Activated naive CD4-positive, alpha-beta T cell treated with anti-CD3 and anti-CD28 coated beads for 36 hours (primary cell): ENCODE results near the gene SLITRK1. TPM values are rescaled to one million over a fixed set of nuclear protein-coding genes. Genes with fewer than 3 reads are reported as not detected.

ENCODE experiments used
- CTCF ChIA-PET: fragments of 350-600 bp; sonication (Branson Sonifier 250); formaldehyde crosslinking; loops from one replicate; lab custom pipeline; 2021; ENCODE audit warnings: antibody characterized with exemption; lab: Charles Lee
- DNase-seq: peaks from one replicate; pipeline ENCODE4 v3.0.0-alpha.2; 2020
- H3K27ac Mint-ChIP-seq: one replicate; pipeline ENCODE4 v1.8.0; 2021; ENCODE audit warnings: mild to moderate bottlenecking, mixed read lengths
- H3K27me3 Mint-ChIP-seq: one replicate; pipeline ENCODE4 v1.8.0; 2021; ENCODE audit warnings: low read depth, mixed read lengths
- H3K36me3 Mint-ChIP-seq: one replicate; pipeline ENCODE4 v1.8.0; 2021; ENCODE audit warnings: low read depth, mixed read lengths
- H3K4me1 Mint-ChIP-seq: one replicate; pipeline ENCODE4 v1.8.0; 2021; ENCODE audit warnings: low read depth, mixed read lengths
- H3K4me3 Mint-ChIP-seq: one replicate; pipeline ENCODE4 v1.8.0; 2021; ENCODE audit warnings: mild to moderate bottlenecking, moderate library complexity, mixed read lengths
- H3K9me3 Mint-ChIP-seq: one replicate; pipeline ENCODE4 v1.8.0; 2021; ENCODE audit warnings: mixed read lengths
- intact Hi-C: fragments of 100-400 bp; cut with micrococcal nuclease; formaldehyde crosslinking; loops from one replicate; pipeline ENCODE4 v1.15.1; 2023
- total RNA-seq, 2 experiments: library from RNA; stranded (reverse); gene quantifications; one replicate each; pipeline ENCODE4 v1.2.3, GENCODE V29; 2021

SLITRK1 gene
- total RNA-seq, 2 experiments from 2014 or later = not detected

DNA sequence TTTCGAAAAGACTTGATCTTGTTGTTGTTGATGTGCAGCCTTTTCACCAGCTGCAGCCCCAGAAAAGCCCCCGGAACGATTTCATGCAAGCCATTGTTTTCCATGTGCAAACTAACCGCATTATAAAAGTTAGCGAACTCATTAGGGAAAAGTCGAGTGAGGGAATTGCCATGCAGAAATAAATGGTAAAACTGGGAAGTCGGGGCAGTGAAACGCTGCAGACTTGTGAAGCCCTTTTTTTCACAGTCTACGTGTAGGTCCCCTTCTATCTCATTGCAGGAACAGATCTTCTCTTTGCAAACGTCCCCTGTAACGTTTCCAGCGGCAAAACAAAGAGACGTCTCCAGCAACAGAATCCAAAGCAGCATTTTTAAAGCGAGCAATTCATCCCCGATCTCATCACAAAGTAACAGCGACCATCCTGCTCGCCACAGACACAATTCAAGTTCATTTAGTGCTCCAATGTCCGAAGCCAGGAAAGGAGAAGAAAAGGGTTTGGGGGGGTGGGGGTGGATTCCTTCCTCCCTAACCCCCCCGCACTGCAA, 1.1 kb downstream of the SLITRK1 start:
- DNase-seq = no peak
- Mint-ChIP-seq H3K27me3 (peaks cover 66% of the 10 kb centered on the region), H3K27ac (no peak overlapping the region), H3K9me3 (no peaks in the 10 kb centered on the region), H3K4me3 (no peak overlapping the region), H3K4me1 (peaks cover 12% of the 10 kb centered on the region), H3K36me3 (no peaks in the 10 kb centered on the region)
- CTCF ChIA-PET = no interaction called here
- intact Hi-C loops = no loop called here

DNA sequence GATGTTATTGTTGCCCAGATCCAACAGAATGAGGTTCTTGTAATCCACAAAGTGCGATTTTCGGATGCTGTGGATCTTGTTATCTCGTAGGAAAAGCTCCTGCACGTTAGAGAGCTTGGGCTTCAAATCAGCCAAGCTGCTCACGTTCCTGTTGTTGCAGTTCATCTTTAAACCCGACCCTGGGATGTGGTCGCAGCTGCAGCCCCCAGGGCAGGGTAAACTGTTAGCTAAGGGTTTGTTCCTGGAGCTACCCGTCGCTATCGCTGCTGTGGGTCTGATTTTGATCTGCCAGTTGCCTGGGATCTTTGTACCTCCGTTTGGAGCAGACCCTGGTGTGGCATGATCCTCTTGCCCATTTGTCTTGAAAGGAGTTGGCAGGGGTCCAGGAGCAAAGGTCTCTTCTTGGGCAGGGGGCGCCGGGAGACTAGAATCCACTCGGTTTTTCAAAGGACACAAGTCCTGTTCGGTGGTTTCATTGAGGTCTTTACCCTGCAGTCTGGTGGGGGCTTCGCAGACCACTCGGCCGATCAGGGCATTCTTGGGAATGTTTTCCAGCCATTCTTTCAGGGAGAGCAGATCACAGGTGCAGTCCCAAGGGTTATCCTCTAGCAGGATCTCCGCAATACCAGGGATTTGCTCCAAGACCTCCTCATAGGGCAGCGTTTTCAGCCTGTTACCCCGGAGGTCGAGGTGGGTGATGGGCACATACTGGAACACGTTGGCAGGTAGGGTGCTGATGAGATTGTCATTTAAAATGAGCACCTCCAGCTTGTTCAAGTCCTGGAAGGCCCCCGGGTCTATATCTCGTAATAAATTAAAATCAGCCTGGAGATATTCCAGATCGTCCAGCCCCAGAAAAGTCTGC, 1.8 kb downstream of the SLITRK1 start:
- DNase-seq = no peak
- Mint-ChIP-seq H3K4me1 (peaks cover 12% of the 10 kb centered on the region), H3K9me3 (no peaks in the 10 kb centered on the region), H3K4me3 (no peak overlapping the region), H3K27ac (no peak overlapping the region), H3K36me3 (no peaks in the 10 kb centered on the region), H3K27me3 (peaks cover 66% of the 10 kb centered on the region)
- intact Hi-C loops = no loop called here
- CTCF ChIA-PET = no interaction called here

DNA sequence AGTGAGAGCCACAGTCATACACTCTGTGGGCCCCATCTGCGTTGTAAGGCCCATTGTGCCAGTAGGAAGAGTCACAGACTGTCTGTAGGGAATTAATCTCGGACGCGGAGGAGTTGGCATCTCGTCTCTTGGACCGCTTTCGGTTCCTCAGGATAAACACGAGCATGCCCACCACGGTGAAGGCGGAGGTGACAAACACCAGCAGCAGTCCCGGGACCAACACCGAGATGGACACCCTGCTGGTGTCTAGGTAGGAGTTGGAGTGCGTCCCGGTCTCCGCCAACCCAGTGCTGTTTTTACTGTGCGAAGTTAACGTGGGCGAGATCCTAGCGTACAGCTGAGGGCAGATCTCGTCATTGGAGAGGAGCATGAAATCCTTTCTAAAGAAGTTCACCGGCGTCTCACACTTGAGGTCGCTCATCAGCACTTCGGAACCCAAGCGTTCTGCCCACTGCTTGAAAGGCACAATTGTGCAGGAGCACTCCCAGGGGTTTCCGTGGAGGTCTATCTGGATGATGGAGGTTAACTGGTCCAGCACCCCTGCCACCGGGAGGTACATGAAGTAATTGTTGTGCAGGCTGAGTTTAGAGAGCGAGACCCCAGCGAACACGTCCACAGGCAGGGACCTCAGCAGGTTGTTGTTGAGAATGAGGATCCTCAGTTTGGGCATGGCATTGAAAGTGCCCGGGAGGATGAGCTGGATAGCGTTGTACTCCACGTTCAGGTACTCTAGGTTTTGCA, 2.7 kb downstream of the SLITRK1 start:
- Mint-ChIP-seq H3K36me3 (no peaks in the 10 kb centered on the region), H3K4me3 (no peak overlapping the region), H3K27me3 (peaks cover 63% of the 10 kb centered on the region), H3K27ac (no peak overlapping the region), H3K9me3 (no peaks in the 10 kb centered on the region), H3K4me1 (peaks cover 12% of the 10 kb centered on the region)
- no peak for DNase-seq
- CTCF ChIA-PET = no interaction called here
- intact Hi-C loops = no loop called here

GRCh38 chr13:83878691-83879430, 3.4 kb downstream of the SLITRK1 start:
- H3K27me3 Mint-ChIP-seq = peaks cover 60% of the 10 kb centered on the region
- no peak overlapping the region for H3K27ac Mint-ChIP-seq
- no peak overlapping the region for H3K4me3 Mint-ChIP-seq
- no peaks in the 10 kb centered on the region for H3K9me3 Mint-ChIP-seq
- CTCF ChIA-PET = no interaction called here
- intact Hi-C loops = no loop called here
- no peaks in the 10 kb centered on the region for H3K36me3 Mint-ChIP-seq
- H3K4me1 Mint-ChIP-seq = peaks cover 12% of the 10 kb centered on the region
- no peak for DNase-seq

DNA sequence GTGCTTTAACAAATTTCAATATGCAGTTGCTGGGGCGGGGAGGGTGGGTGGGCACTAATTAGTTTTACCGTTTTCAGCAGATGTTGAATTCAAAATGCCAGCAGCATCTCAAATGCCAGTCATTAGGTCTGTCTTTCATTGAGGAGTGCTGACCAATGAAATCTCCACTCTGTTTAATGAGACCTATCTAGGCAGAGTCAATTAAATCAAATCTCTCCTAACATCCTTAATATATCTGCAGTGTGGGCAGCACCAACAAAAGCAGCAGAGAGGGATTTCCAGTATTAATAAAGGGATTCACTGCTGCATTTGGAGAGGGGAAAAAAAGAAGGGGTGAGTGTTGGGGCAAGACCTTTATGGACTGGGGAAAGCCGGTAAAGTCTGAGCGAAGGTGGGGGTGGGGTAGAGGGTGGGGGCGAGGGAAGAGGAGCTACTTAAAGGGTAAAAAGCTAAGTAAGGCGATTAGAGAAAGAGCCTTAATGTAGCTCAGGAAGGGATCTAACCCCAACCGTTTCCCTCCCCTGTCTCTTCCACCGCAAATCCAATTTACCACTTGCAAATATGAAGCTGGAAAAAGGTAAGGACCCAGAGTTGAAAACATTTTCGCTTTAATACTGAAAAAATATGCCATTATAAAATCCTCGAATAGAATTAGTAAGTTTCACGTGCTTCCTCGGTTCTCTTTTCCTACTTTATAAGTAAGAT, 4.5 kb downstream of the SLITRK1 start:
- H3K9me3 Mint-ChIP-seq = no peaks in the 10 kb centered on the region
- no peak for DNase-seq
- intact Hi-C loops = loop anchor here (2.0 kb wide), 1 partner anchor 259 kb away; no protein-coding TSS in a partner anchor
- H3K27me3 Mint-ChIP-seq = peaks cover 49% of the 10 kb centered on the region
- H3K4me3 Mint-ChIP-seq = no peak overlapping the region
- H3K27ac Mint-ChIP-seq = no peak overlapping the region
- peaks cover 12% of the 10 kb centered on the region for H3K4me1 Mint-ChIP-seq
- H3K36me3 Mint-ChIP-seq = no peaks in the 10 kb centered on the region
- CTCF ChIA-PET = no interaction called here

DNA sequence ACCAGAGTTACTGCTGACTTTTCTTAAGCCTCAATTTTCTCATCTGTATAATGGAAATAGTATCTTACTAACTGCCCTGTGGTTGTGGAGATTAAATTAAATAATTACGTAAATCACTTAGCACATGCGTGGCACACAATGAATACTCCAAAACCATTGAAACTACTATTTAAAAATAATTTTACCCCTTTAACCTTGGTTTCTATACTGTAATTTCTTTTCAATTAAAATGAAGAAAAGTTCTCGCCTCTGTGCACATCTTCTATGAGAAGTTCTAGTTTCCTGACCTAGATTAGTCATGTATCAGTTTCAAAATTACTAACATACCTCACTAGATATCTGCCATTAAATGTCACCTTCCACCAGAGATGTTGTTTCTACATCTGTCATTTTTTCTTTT, 5.7 kb downstream of the SLITRK1 start:
- CTCF ChIA-PET = no interaction called here
- intact Hi-C loops = loop anchor here (2.0 kb wide), 1 partner anchor 260 kb away; no protein-coding TSS in a partner anchor
- no peaks in the 10 kb centered on the region for H3K36me3 Mint-ChIP-seq
- no peaks in the 10 kb centered on the region for H3K9me3 Mint-ChIP-seq
- no peak overlapping the region for H3K4me3 Mint-ChIP-seq
- H3K27ac Mint-ChIP-seq = no peak overlapping the region
- peaks cover 12% of the 10 kb centered on the region for H3K4me1 Mint-ChIP-seq
- H3K27me3 Mint-ChIP-seq = peaks cover 37% of the 10 kb centered on the region
- no peak for DNase-seq

DNA sequence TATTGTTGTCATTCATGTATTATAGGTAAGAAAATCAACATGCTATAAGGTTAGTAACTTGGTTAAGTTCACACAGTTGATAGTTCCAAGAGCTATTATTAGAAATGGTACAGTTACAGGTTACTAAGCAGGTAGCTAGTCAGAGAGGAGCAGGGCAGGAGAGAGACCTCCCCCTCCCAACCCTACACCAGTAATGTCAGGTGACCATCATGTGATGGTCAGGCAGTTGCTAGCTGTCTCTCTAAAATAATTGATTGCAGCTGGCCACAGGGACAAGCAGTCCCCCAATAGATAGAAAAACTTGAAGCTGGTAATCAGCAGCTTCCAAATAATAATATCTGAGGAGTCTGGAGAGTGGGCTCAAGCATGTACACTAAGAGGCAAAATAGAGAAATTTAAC, 14.6 kb downstream of the SLITRK1 start:
- no peak overlapping the region for H3K27ac Mint-ChIP-seq
- no peaks in the 10 kb centered on the region for H3K36me3 Mint-ChIP-seq
- CTCF ChIA-PET = no interaction called here
- no peaks in the 10 kb centered on the region for H3K4me1 Mint-ChIP-seq
- intact Hi-C loops = no loop called here
- DNase-seq = no peak
- no peaks in the 10 kb centered on the region for H3K9me3 Mint-ChIP-seq
- H3K4me3 Mint-ChIP-seq = no peak overlapping the region
- H3K27me3 Mint-ChIP-seq = no peaks in the 10 kb centered on the region

DNA sequence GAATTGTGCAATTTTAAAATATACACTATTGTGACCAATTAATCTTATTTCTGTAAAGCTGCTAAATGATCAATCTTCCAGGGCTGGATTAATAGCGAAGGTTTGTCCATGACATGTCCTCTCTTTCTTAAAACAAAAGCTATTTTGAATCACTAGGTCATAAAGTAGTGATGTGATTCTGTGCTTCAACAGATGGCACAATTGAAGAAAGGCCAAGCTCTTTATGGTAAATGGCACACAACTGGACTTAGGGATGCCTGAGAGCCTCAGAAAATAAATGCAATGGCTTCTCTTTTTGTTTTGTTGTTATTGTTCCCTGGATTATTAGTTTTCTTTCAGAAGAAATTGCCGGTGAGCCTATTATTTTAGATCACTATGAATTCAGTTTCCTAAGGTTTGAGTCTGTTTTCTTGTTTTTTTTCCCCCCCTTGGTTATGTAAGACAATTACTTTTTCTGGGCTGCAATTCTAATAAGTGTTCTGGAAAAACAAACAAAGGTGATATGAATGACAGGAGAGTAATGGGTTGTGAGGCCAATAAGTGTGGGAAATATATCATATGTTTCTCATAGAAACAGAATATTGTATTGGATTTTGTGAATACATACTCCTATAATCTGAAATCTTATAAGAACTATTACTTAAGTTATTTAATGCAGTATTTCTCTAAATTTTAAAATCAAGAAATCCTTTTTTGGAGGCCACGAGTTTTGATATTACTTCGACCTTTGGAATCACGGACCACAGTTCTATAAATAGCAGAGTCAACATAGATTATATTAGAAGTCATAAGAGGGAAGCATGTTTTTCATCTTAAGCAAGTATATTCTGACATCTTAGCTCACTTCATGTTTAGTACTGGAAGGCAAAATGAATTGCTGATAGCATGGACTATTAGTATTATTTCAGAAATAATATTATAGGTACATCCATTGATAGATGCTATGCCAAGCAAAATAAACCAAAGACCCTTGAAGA, 16.8 kb downstream of the SLITRK1 start:
- Mint-ChIP-seq H3K36me3 (no peaks in the 10 kb centered on the region), H3K27ac (no peak overlapping the region), H3K9me3 (no peaks in the 10 kb centered on the region), H3K4me3 (no peak overlapping the region), H3K4me1 (no peaks in the 10 kb centered on the region), H3K27me3 (no peaks in the 10 kb centered on the region)
- intact Hi-C loops = no loop called here
- CTCF ChIA-PET = no interaction called here
- no peak for DNase-seq

DNA sequence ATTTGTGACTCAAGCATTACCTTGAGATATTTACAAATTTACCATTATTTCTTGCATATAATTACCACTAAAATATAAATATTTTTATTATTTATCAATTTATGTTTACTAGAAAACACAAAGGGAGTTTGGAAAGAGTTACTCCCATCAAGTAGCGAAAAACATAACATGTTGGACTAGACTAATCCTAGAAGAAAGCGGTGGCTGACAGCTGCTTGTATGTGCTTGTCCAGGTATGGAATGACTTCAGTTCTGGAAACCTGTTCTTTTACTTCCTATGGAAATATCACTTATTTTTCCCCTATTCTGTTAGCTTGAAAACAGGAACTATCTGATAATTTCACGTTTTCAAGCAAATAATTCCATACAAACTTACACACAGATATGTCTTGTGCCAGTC, 28.5 kb downstream of the SLITRK1 start:
- DNase-seq = no peak
- intact Hi-C loops = no loop called here
- CTCF ChIA-PET = no interaction called here
- Mint-ChIP-seq H3K27ac (no peak overlapping the region), H3K4me1 (no peaks in the 10 kb centered on the region), H3K36me3 (no peaks in the 10 kb centered on the region), H3K9me3 (peaks cover 5% of the 10 kb centered on the region), H3K27me3 (no peaks in the 10 kb centered on the region), H3K4me3 (no peak overlapping the region)

DNA sequence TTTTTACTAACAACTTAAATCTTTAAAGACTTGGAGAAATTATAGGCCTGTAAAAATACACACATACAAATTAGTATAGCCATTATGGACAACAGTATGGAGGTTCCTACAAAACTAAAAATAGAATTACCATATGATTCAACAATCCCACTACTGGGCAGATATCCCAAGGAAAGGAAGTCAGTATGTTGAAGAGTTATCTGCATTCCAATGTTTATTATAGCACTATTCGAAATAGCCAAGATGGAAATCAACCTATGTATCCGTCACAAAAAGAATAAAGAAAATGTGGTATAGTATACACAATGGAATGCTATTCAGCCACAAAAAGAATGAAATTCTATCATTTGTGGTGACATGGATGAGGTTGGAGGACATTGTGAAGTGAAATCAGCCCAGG, 37.2 kb downstream of the SLITRK1 start:
- DNase-seq = no peak
- CTCF ChIA-PET = interaction anchor here (1.1 kb wide), 1 partner anchor 21 kb away, joined by 3 read pairs; no protein-coding TSS in a partner anchor
- Mint-ChIP-seq H3K36me3 (no peaks in the 10 kb centered on the region), H3K4me1 (no peaks in the 10 kb centered on the region), H3K9me3 (peaks cover 4% of the 10 kb centered on the region), H3K4me3 (no peak overlapping the region), H3K27ac (no peak overlapping the region), H3K27me3 (no peaks in the 10 kb centered on the region)
- intact Hi-C loops = no loop called here

GRCh38 chr13:83839146-83839545, 43.1 kb downstream of the SLITRK1 start:
- DNase-seq = no peak
- H3K9me3 Mint-ChIP-seq = peaks cover 2% of the 10 kb centered on the region
- no peaks in the 10 kb centered on the region for H3K4me1 Mint-ChIP-seq
- no peaks in the 10 kb centered on the region for H3K27me3 Mint-ChIP-seq
- H3K36me3 Mint-ChIP-seq = no peaks in the 10 kb centered on the region
- H3K27ac Mint-ChIP-seq = no peak overlapping the region
- intact Hi-C loops = no loop called here
- CTCF ChIA-PET = no interaction called here
- H3K4me3 Mint-ChIP-seq = no peak overlapping the region
